GM18511 (cell line): Measurements from ENCODE around the gene TP53AIP1.

Experiments used
- ATAC-seq: cut with Tn5 transposase; IDR thresholded peaks from one replicate; pipeline ENCODE4 v1.9.1; 2021; ENCODE audit warnings: mild to moderate bottlenecking, moderate library complexity; ENCODE audit not compliant: unreplicated experiment

Gene TP53AIP1

DNA sequence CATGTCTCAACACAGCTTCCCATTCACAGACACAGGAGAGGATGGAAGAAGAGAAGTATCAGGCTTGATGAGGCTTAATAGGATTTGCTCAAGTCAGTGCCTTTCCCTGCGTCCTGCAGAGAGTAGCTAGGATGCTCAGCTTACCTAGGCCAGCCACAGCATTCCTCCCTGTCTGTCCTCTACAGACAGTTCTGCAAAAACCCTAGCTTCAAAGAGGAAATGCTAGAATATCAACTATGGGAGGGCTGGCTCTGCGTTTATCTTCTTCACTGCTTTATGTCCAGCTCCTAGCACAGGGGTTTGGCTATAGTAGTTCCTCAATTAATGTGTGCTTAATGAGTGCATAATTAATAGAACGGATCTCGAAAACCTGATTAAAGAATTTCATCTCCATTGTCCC is 35.1 kb downstream of the TP53AIP1 start:
- no peak for ATAC-seq

DNA sequence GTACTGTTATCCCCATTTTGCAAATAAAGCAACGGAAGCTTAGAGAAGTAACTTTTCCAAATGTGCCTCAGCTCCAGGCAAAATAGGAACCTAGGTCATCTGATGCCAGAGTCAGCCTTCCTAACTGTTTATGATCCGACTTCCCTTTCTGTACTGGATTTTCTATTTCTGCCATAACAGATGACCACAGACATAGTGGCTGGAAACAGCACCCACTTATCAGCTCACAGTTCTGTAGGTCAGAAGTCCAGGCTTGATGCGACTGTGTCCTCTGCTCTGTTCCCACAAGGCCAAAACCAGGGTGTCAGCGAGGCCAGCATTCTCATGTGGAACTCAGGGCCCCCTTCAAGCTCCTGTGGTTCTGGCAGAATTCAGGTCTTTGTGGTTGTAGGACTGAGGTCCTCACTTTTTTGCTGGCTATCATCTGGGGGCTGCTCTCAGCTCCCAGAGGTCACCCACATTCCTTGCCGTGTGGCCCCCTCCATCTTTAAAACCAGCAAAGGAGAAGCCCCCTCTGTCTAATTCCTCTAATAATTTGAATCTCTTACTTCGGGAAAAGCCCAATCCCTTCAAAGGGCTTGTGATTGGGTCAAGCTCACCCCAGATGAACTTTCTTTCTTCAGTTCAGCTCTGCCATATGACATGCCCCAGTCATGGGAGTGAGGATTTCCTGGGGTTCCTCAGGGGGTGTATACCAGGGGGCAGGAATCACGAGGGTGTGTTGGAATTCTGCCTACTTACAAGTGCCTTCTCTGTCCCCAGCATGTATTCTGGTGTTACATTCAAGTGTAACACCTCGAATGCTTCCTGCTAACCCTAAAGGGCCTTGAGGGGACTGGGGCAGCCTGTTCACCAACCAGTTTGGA is 36.3 kb downstream of the TP53AIP1 start:
- ATAC-seq = no peak

DNA sequence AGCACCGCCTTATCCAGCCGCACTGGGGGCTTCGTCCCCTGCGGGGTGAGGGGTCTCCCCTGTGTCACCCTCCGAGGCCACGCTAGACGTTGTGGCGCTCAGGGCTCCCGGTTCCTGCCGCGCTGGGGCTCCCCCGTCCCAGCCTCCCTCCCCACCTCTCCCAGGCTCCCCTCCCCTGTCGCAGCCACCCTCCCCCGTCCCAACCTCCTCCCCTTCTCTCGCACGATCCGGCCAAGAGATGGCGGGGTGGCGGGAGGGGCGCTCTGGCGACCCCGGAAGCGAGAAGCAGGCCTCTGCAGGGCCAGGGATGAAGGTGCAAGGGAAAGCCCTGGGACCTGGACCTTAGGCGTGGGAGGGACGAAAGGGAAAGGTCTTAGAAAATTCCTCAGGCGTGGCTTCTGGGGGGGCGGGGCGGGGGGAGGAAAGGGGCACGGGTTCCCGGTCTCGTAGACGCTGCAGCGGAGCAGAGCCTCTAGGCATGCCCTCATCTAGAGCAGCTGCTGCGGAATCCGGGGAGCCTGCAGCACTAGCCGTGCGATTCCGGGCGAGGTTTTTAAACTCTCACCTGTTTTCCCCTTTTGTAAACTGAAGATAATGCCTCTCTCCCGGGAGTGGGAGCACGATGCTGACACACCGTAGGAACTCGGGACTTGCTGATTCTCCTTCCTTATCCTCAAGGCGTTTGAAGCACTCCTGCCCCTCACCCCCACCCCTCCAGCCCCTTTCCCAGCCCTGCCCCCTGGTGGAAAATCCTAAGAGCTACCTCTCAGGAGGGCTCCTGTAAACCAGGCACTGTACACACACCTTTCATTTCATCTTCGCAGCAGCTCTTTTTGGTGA is 37.1 kb downstream of the TP53AIP1 start:
- peak; percentile 64 for ATAC-seq

DNA sequence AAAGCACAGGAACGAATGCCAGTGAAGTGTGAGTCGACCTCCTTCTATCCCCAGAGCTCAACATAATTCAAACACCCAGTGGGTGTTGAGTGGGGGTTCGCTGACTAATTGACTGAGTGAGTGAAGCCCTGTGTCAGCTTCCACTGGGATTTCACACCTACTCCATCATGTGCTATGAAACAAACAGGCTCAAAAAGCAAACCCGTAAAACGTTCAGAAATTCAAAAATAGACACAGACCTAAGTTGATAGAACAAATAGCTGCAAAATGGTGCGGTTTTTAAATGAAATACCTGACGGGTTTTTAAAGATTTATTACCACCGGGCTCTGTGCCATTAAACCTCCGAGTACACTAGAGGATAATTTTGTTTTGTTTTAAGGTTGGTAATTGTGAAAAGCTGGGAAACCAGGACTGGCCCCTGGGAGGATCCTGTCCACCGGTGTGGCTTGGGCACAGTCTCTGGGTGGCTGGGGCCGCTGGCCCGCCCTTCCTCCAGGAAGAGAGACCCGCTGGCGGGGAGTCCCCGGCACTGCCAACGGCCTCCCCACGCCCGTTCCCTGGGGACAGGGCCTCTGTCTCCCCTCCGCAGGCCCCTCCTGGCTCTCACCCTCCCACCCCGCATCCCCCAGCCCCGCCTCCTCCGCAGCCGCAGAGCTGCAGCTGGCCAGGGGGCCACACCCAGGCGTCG is 37.9 kb downstream of the TP53AIP1 start:
- ATAC-seq = peak; percentile 64

DNA sequence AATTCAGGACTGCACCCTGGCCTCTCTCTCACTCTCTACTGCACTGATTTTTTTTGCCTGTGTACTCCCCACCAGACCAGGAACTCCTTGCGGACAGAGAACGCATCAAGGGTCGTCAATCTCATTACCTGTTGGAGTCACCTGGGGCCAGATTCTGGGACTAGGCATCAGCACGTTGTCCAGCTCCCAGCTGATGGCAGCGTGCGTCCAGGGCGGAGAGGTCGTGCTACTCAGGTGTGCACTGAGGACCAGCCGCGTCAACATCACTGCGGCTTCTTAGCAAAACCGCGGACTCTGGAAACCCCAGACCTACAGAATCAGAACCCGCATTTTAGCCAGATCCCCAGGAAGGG is 38.4 kb downstream of the TP53AIP1 start:
- no peak for ATAC-seq

DNA sequence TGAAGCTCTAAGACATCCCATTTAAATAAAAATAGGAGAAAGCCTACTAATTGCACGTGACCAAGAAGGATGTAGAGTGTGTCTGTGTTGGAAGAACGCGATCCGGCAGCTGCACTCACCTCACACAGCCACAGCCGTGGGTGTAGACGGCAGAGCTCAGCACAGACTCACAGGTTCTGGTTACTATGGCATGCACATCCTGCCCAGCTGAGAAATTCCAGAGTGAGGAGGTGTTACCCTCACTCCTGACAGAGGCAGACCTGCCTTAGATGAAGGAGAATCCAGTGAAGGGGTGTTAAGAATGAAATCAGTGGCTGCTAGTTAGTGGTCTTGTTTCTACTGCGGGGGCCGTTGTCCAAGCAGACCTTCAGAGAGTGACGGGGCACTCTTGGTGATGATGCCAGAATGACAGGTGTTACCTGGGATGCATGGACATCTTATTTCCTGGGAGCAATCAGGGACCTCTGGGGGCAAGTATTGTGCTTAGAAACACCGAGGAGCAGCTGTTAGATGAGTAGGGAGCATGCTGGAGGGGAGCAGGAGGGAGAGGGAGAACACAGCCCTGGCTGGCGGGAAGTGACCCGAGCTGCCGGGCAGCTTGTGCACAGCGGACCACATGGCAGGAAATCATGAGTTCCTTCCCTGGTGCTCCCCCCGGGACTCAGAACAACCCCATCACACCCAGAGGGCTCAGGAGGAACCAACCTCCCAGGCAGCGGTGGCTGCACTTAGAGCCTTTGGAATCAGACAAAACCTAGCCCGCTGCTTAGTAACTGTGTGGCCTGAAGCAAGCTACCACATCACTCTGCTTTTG is 39.2 kb downstream of the TP53AIP1 start:
- no peak for ATAC-seq

DNA sequence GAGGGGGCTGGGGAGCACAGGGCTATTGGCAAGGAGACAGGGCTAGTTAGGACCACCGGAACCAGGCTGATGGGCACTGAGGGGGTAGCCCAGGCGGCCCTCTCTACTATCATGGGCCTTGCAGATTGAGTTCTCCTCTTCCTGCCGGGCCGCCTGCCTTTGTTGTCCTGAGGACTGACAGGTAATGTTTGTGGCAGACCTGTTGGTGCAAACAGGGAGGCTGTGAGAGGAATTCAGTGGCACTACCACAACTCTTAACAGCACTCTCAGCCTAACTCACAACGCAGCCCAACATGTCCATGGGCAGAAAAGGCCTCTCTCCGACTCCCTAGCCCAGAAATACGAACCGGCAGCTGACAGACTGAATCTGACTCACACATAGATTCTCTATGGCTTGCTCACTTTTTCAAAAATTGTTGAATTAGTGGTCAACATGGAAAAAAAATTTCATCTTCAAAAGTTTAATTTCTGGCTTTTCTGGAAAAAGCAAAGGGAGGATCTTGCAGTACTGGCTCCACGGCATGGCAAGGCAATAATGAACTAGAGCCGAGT is 40.1 kb downstream of the TP53AIP1 start:
- no peak for ATAC-seq

DNA sequence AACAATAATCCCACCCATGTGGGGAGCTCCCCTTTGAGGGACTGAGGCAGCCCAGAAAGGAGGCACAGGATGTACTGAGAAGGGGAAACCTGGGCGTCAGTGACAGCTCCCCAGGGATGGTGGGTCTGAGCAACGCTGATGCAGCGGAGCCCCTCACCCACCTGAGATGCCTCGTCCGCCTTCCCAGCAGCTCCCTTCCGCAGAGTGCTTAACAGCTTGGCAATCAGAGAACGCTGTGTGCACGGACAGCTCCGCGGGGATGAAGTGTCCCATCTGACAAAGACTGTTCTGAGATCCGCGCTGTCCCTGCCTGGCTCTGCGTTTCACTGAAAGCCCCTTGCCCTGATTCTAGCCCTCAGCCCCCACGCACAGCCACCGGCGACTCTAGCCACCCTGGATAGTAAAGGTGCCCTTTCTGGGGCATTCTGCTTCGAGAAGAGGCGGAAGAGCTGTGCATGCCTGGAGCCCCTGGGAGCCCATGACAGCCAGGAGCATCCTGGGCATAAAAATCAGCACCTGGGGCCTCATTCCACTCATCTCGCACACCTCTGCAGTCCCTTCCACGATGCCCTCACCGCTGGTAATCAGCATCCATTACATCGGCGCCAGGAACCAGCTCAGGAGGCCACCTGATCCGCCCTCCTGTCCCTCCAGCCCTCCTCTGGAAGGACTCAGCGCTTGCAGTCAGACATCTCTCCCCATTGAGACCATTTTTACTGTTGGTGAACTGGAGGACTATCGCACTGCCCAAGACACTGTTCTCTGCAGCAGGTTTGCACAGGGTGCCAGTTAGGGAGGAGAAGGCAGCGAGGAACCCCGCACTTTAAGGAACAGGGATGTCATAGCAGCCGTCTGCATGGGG is 40.8 kb downstream of the TP53AIP1 start:
- ATAC-seq = no peak

DNA sequence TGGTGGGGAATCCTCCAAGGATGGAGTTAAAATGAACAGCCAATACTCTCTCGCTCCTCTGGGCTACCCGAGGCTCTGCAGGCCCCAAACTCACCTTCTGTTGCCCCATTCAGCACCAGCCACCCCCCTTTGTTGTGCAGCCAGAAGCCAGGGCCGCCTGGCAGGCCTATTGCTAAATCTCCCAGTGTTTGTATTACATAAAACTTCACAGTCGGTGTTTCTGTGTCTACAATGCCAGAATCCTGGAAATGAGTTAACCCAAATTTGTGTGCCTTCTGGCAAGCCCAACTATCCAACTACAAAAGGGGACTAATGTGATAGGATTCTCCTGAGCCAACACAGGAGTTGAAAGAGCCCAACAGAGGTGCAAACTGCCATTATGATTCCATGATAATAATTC is 42.2 kb downstream of the TP53AIP1 start:
- no peak for ATAC-seq

DNA sequence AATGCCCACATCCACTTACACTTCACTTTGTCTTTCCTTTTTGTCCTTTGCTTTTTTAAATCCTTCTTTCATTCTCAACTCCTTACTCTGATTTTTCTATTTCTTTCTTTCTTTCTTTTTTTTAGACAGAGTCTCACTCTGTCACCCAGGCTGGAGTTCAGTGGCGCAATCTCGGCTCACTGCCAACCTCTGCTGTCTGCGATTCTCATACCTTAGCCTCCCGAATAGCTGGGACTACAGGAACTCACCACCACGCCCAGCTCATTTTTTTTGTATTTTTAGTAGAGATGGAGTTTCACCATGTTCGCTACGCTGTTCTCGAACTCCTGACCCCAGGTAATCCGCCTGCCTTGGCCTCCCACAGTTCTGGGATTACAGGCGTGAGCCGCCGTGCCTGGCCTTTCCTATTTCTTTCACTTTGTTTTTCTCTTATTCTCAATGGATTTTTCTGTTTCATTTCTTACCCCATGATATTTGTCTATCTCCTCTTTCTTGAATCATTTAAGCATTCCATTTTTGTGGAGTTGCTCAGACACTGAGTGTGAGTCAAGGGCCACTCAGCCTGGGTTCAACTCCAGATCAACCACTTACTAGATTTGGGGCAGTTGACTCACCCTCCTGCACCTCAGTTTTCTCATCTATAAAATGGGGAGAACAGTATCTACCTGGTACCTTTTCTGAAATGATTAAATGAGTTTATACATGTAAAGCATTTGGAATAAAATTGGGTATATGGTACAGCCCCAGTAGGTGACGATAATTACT is 43.9 kb downstream of the TP53AIP1 start:
- no peak for ATAC-seq

DNA sequence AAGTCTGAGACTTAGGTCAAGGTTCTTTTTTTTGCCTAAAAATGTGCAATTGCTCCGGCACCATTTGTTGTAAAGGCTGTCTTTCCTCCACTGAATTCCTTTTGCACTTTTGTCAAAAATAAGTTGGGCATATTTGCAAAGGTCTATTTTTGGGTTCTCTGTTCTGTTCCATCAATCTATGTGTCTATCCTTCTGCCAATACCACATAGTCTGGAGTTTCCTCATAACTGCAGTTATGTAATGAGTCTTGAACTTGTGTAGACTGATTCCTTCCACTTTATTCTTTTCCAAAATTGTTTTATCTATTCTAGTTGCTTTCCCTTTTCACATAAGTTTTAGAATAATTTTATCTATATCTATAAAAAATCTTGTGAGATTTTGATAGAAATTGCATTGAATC is 44.8 kb downstream of the TP53AIP1 start:
- no peak for ATAC-seq

DNA sequence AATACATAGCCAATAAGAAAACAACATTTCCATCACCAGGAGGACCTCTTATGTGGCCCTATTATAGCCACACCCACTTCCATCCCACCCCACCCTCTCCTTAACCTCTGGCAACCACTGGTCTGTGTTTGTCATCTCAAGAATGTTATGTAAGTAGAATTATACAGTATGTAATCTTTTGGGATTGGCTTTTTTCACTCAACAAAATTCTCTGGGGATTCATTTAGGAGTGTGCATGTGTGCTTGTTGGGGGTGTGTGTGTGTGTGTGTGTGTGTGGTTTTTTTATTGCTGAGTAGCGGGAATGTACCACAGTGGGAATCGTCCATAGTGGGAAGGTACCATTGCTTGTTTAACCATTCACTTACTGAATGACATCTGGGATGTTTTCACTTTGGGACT is 46.3 kb downstream of the TP53AIP1 start:
- no peak for ATAC-seq

DNA sequence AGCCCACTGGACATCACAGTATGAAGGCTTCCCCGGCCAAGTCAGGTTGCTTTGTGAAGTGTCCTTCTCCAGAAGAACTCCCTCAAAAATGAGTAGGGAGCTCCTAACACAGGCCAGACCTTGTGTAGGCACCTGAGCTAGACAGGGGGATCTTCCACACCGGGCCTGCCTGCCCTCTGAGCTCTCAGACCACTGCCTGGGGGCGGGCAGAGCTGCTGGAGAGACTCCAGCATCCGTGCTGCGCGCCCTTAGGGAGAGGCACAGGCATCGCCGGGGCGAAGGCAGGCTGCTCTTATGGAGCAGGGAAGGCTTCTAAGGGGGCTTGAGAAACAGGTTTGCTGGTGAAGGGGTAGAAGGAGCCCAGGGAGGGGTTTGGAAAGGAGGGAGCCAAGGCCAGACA is 47.1 kb downstream of the TP53AIP1 start:
- no peak for ATAC-seq

DNA sequence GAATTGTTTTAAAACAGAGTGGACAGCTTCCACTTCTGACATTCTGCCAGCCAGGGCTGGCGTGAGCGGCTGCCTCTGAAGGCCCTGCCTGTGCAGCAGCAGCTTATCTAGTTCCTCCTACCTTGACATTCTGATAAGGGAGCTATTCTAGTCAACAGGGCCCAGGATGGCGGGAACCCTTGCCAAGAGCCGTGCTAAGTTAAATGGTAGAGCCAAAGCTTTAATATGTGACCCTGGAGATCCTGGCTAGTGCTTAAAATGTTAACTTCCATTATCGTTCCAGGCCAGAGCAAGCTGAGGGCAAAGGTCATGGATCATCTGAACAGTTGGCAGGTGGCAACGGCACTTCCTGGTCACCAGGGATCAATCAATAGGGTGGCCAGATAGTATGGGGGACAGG is 48.0 kb downstream of the TP53AIP1 start:
- no peak for ATAC-seq

DNA sequence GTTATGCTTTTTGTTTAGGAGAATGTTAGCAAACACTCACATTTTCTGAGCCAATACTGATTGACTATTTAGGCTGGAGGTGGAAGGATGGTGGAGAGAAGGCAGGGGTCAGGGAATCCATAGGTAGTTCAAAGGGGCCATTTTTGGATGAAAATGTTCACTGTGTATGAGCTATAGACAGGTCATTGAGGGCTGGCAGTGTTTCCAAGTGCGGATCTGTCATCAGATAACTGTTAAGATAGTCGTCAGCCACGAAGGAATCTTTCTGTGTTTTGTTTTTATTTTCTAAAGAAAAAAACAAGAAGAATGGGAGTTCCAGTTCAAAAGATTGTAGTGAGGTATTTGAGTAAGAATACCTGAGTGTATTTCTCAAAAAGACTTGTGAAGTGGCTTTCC is 48.4 kb downstream of the TP53AIP1 start:
- peak; percentile 9 for ATAC-seq

DNA sequence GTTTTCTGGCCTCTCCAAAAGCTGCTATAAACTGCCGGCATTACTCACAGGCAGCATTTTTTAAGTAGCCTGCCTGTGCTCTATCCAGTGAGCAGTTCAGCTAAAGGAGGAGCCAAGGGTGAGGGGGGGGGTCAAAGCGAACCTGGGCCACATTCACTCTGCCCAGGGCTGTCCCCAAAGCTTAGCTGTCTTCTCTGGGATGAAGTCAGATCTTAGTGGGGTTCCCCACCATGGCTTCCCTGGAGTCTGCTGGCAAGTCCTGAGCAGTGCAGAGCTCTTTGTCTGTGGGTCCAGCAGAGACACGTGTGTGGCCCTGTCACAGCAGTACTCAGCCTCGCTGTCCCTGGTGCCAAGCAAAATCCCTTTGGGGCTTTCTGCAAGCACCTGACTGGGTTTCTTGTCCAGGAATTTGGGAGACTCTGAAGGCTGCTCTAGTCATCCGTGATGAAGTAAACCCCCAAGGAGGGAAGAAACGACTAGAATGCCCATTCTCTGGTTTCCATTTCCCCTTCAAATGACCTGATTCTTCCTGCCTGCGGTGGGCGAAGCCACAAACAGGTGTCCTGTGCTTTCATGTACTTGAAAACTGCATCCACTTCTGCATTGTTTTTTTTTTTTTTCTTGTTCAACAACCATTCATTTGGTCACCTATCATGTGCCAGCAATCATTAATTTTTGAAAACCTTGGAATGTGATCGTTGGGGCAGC is 48.9 kb downstream of the TP53AIP1 start:
- ATAC-seq = peak; percentile 79

DNA sequence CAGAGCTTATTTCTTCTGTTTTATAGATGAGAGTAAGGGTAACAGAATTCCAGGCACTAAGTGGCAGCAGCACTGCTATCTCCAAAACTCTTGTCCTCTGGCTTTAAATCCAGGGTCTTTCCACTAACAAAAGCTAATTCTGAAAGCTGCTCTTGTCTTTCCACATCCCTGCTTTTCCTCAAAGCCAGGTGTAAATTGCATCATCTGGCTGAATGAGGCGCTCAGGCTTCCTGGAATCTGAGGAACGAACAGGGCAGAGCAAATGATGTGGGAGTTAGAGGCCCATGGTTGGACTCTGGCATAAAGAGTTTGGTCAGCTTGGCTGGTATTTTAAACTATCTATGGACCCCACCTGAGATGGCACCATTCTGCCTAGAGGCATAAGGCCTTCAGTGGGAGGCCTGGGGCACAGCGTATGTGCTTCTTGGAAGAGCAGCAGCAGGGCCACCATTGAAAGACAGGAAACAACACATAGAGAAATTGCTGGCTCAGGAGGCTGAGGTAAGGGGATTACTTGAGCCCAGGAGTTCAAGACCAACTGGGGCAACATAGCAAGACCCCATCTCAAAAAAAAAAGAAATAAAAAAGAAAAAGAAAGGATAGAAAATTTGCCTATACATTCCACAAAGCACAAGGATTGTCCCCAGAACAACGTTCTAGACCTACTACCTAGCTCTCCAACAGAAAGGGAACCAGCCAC is 49.7 kb downstream of the TP53AIP1 start:
- ATAC-seq = no peak
